HepG2 (cell line): ENCODE results near the gene CDCA5. TPM values are rescaled to one million over a fixed set of nuclear protein-coding genes. Genes with fewer than 3 reads are reported as not detected.

Source experiments
- ATAC-seq: fragments of 200-7000 bp; cut with Tn5 transposase; 3 replicates; pipeline ENCODE4 v1.9.1; 2020; ENCODE audit warnings: mild to moderate bottlenecking, moderate library complexity
- BruUV-seq: library from RNA; stranded (reverse); fragments of 400-500 nt; replicated peaks from 2 replicates; lab custom pipeline; 2021; lab: Mats Ljungman, UMichigan
- CTCF ChIA-PET: fragments of 300-600 bp; formaldehyde crosslinking; extraction: SDS; loops from one replicate; lab custom pipeline; 2021; ENCODE audit warnings: low total read pairs, inconsistent platforms, low intra/inter-chr PET ratio; lab: Yijun Ruan, JAX
- POLR2A ChIA-PET: fragments of 350-600 bp; sonication (Branson Sonifier 250); formaldehyde crosslinking; loops from one replicate; lab custom pipeline; 2020; ENCODE audit warnings: antibody characterized with exemption, inconsistent platforms; lab: Yijun Ruan, JAX
- DNase-seq: peaks from one replicate; pipeline ENCODE4 v3.0.0-alpha.2; 2015; ENCODE audit warnings: low spot score
- FAIRE-seq: peaks from 3 replicates; lab custom pipeline; 2011; peaks lifted over from hg19 to GRCh38; lab: Jason Lieb, UNC
- H2AFZ ChIP-seq: one replicate; pipeline ENCODE4 v1.6.1; 2011; ENCODE audit warnings: low read length, inconsistent platforms
- H3K27ac ChIP-seq: fragments of 300-600 bp; 3 replicates; pipeline ENCODE4 v1.8.0; 2011; ENCODE audit warnings: mixed run types, mild to moderate bottlenecking, mixed read lengths, low read length, inconsistent platforms; ENCODE audit not compliant: insufficient read depth; ENCODE audit errors: extremely low read length
- H3K27me3 ChIP-seq, 2 experiments: fragments of 200-600 bp in 1 of 2; 2 replicates in 1 of 2; 3 replicates in 1 of 2; pipeline versions ENCODE4 v1.6.0 to v1.8.0; 2011; ENCODE audit warnings: low read length in 2 of 2, mild to moderate bottlenecking in 2 of 2, moderate library complexity in 2 of 2, inconsistent platforms in 1 of 2; ENCODE audit not compliant: insufficient read depth in 2 of 2, control insufficient read depth in 1 of 2
- H3K36me3 ChIP-seq, 2 experiments: fragments of 200-600 bp in 1 of 2; replicated peaks in 1 of 2; 2 replicates in 1 of 2; 3 replicates in 1 of 2; pipeline versions ENCODE4 v1.5.1 to v1.8.0; 2011; ENCODE audit warnings: low read length in 2 of 2, inconsistent platforms in 1 of 2; ENCODE audit not compliant: insufficient read depth in 2 of 2, control insufficient read depth in 1 of 2
- H3K4me1 ChIP-seq: 2 replicates; pipeline ENCODE4 v1.5.1; 2012; ENCODE audit warnings: low read length, inconsistent platforms; ENCODE audit not compliant: insufficient read depth
- H3K4me2 ChIP-seq: 2 replicates; pipeline ENCODE4 v1.6.0; 2011; ENCODE audit warnings: low read depth, low read length, inconsistent platforms
- H3K4me3 ChIP-seq, 3 experiments: fragments of 200-600 bp in 1 of 3; sonication (generic), shearing (Covaris generic) in 1 of 3; replicated peaks in 1 of 3; 2 replicates each; pipeline ENCODE4 v1.5.1; 2011 to 2016; ENCODE audit warnings: low read length in 3 of 3, inconsistent platforms in 2 of 3, low read depth in 2 of 3, mild to moderate bottlenecking in 2 of 3, control low read depth in 1 of 3, mixed read lengths in 1 of 3; ENCODE audit not compliant: insufficient read depth in 1 of 3
- H3K79me2 ChIP-seq: one replicate; pipeline ENCODE4 v1.6.1; 2011; ENCODE audit warnings: low read length, inconsistent platforms; ENCODE audit not compliant: insufficient read depth
- H3K9ac ChIP-seq: 2 replicates; pipeline ENCODE4 v1.6.0; 2011; ENCODE audit warnings: mild to moderate bottlenecking, low read depth, low read length, inconsistent platforms; ENCODE audit not compliant: insufficient read depth
- H3K9me3 ChIP-seq: 2 replicates; pipeline ENCODE4 v1.5.1; 2012; ENCODE audit warnings: mild to moderate bottlenecking, low read length
- H4K20me1 ChIP-seq: 2 replicates; pipeline ENCODE4 v1.6.0; 2011; ENCODE audit warnings: inconsistent platforms, mild to moderate bottlenecking, low read length, moderate library complexity; ENCODE audit not compliant: insufficient read depth
- GATA4 ChIP-seq: sonication (generic); IDR thresholded peaks from 2 replicates; pipeline ENCODE4 v1.6.1; 2016; ENCODE audit warnings: antibody characterized with exemption, low read depth, borderline replicate concordance
- HDAC1 ChIP-seq: sonication (generic); formaldehyde crosslinking; IDR thresholded peaks from 2 replicates; pipeline ENCODE4 v1.5.1; 2020; ENCODE audit warnings: mild to moderate bottlenecking, missing genetic modification reagents
- HNF1A ChIP-seq, 2 experiments: sonication (generic) in 1 of 2; formaldehyde crosslinking in 1 of 2; IDR thresholded peaks; 2 replicates each; pipeline versions ENCODE4 v1.4.0 to v1.6.1; 2016 to 2020; ENCODE audit warnings: borderline replicate concordance in 1 of 2, low read depth in 1 of 2, mild to moderate bottlenecking in 1 of 2, missing genetic modification reagents in 1 of 2
- NCOA2 ChIP-seq: sonication (generic); formaldehyde crosslinking; IDR thresholded peaks from 2 replicates; pipeline ENCODE4 v1.8.0; 2022; ENCODE audit warnings: inconsistent platforms
- NRL ChIP-seq: sonication (generic); formaldehyde crosslinking; IDR thresholded peaks from 2 replicates; pipeline ENCODE4 v1.5.0; 2020; ENCODE audit warnings: missing genetic modification reagents, mild to moderate bottlenecking, moderate library complexity, borderline replicate concordance
- SNAPC2 ChIP-seq: sonication (generic); formaldehyde crosslinking; IDR thresholded peaks from 2 replicates; pipeline ENCODE4 v1.8.1; 2022; ENCODE audit warnings: mild to moderate bottlenecking, missing genetic modification reagents
- ZNF335 ChIP-seq: sonication (generic); formaldehyde crosslinking; IDR thresholded peaks from 2 replicates; pipeline ENCODE4 v1.4.0; 2020; ENCODE audit warnings: missing genetic modification reagents
- ZNF496 ChIP-seq: sonication (generic); formaldehyde crosslinking; IDR thresholded peaks from 2 replicates; pipeline ENCODE4 v1.8.1; 2023; ENCODE audit warnings: mild to moderate bottlenecking, moderate library complexity, missing genetic modification reagents; ENCODE audit not compliant: insufficient replicate concordance
- ZNF569 ChIP-seq: sonication (generic); formaldehyde crosslinking; IDR thresholded peaks from 2 replicates; pipeline ENCODE4 v1.5.0; 2020; ENCODE audit warnings: mild to moderate bottlenecking, missing genetic modification reagents, moderate library complexity, borderline replicate concordance
- ZNF703 ChIP-seq: sonication (generic); formaldehyde crosslinking; IDR thresholded peaks from 2 replicates; pipeline ENCODE4 v1.5.1; 2020; ENCODE audit warnings: missing genetic modification reagents, mild to moderate bottlenecking, moderate library complexity, borderline replicate concordance
- WGBS: methylation state at CpG from one replicate; pipeline ENCODE4 v1.1.6; 2017; ENCODE audit warnings: low lambda C conversion rate; 5-methylcytosine and 5-hydroxymethylcytosine counted together
- in situ Hi-C: cut with HindIII; loops from 2 replicates; pipeline ENCODE4 v1.10.0; 2017; ENCODE audit warnings: low pct_unique_long_range_greater_than_20kb; ENCODE audit not compliant: extremely low pct_ligation_motif_present
- intact Hi-C: fragments of 100-400 bp; cut with micrococcal nuclease; formaldehyde crosslinking; loops from one replicate; pipeline ENCODE4 v1.10.0; 2022; ENCODE audit not compliant: unreplicated experiment
- polyA plus RNA-seq, 8 experiments: library from polyadenylated mRNA; depleted of rRNA in 3 of 8; stranded (reverse) in 7 of 8; unstranded in 1 of 8; fragments of >200 nt; fragmentation: Illumina TruSeq in 4 of 8; extraction: Trizol in 4 of 8; gene quantifications; 2 replicates each; pipeline versions ENCODE4 v1.2.1 to v1.2.3, GENCODE V29; 2011 to 2016; ENCODE audit warnings: low read depth in 4 of 8, missing spikeins in 1 of 8, mixed read lengths in 1 of 8; ENCODE audit not compliant: insufficient read depth in 1 of 8
- total RNA-seq, 5 experiments: library from RNA; depleted of rRNA; stranded (reverse); fragments of >200 nt; fragmentation: Illumina TruSeq; extraction: Trizol; gene quantifications; 2 replicates each; pipeline ENCODE4 v1.2.3, GENCODE V29; 2016; ENCODE audit warnings: low read depth in 1 of 5

Gene CDCA5
- total and polyA plus RNA-seq, 2 of the 13 experiments (the other 11 are each of a cell fraction or from before 2014, with no cell fraction given), result 13.5 to 50.6 TPM

GRCh38 chr11:65087216-65087615 is 3.4 kb upstream of the CDCA5 start (continued):
- TF ChIP-seq HNF1A (IDR thresholded peaks at IDR 0.05; ENCODE audit: low read depth) (no peak), HNF1A (CRISPR knock-in tag; IDR thresholded peaks at IDR 0.05; ENCODE audit: borderline replicate concordance) (no peak), ZNF335 (CRISPR knock-in tag) (no peak), ZNF569 (CRISPR knock-in tag) (no peak), HDAC1 (no peak), GATA4 (no peak), NCOA2 (CRISPR knock-in tag) (no peak), ZNF496 (no peak), SNAPC2 (no peak)

- Histone ChIP-seq H3K9me3 (no peaks in the 10 kb centered on the region), H3K4me1 (peaks cover 29% of the 10 kb centered on the region), H3K9ac (no peak overlapping the region), H2AFZ (no peak overlapping the region), H3K27ac (no peak overlapping the region), H3K79me2 (peaks cover 28% of the 10 kb centered on the region), H4K20me1 (no peaks in the 10 kb centered on the region), H3K36me3 (peaks cover 13 to 18% of the 10 kb centered on the region in 2 experiments; a peak in 3 of 5 replicates), H3K4me3 (no peak overlapping the region), H3K27me3 (no peaks in the 10 kb centered on the region; a peak in 1 of 5 replicates), H3K4me2 (no peak overlapping the region)
- no TSS peak for BruUV-seq
- CTCF ChIA-PET, result no interaction called here
- POLR2A ChIA-PET, result no interaction called here
- 95% methylated on average over 9 of the region's 9 CpGs for WGBS
- FAIRE-seq (no peak), ATAC-seq (no peak), DNase-seq (no peak)
- TF ChIP-seq ZNF703 (no peak), NRL (CRISPR knock-in tag) (no peak)
- in situ Hi-C loops (no loop called here), intact Hi-C loops (no loop called here)
Measured at GRCh38 chr11:65086809-65087208, 3.0 kb upstream of the CDCA5 start.
